Dermis microvascular lymphatic vessel endothelial cell (primary cell): ENCODE results near the gene FANCC. TPM values are rescaled to one million over a fixed set of nuclear protein-coding genes. Genes with fewer than 3 reads are reported as not detected.

Experiments used
- DNase-seq, 2 donors: peaks; one replicate each; pipeline versions ENCODE4 v3.0.0 to v3.0.0-alpha.2; 2010; ENCODE audit warnings: low read depth in 2 of 2
- total RNA-seq: library from RNA; depleted of rRNA; stranded (reverse); fragments of >200 nt; gene quantifications from 2 replicates; pipeline ENCODE4 v1.2.1, GENCODE V29; 2014

Gene FANCC
- total RNA-seq, 1 donor from 2014 or later, result 7.1 TPM

GRCh38 chr9:95150903-95151302, 166.6 kb downstream of the FANCC start:
- no peak for DNase-seq

GRCh38 chr9:95148208-95148520, 169.3 kb downstream of the FANCC start:
- no peak for DNase-seq

- no peak for DNase-seq
These were observed 169.9 kb downstream of the FANCC start for GRCh38 chr9:95147452-95148207.

- DNase-seq, result no peak
These were observed 173.6 kb downstream of the FANCC start for GRCh38 chr9:95143591-95144561.

GRCh38 chr9:95142728-95143127, 174.8 kb downstream of the FANCC start:
- no peak for DNase-seq

GRCh38 chr9:95142315-95142714, 175.2 kb downstream of the FANCC start:
- DNase-seq, result no peak

GRCh38 chr9:95140821-95141220, 176.7 kb downstream of the FANCC start:
- DNase-seq, result no peak

- no peak for DNase-seq
These were observed 178.4 kb downstream of the FANCC start for GRCh38 chr9:95139126-95139525.

GRCh38 chr9:95138474-95138873, 179.0 kb downstream of the FANCC start:
- DNase-seq, result peak in 1 of 2 donors; percentile 67

- no peak for DNase-seq
These were observed 179.8 kb downstream of the FANCC start for GRCh38 chr9:95137587-95138145.

GRCh38 chr9:95135756-95136155, 181.8 kb downstream of the FANCC start:
- DNase-seq, result no peak

GRCh38 chr9:95134457-95134881, 183.0 kb downstream of the FANCC start:
- DNase-seq, result no peak

GRCh38 chr9:95133325-95133705, 184.2 kb downstream of the FANCC start:
- DNase-seq, result no peak

- no peak for DNase-seq
These were observed 184.9 kb downstream of the FANCC start for GRCh38 chr9:95132366-95133324.

GRCh38 chr9:95131023-95131943, 186.2 kb downstream of the FANCC start:
- peak; percentile 16 to 60 for DNase-seq

GRCh38 chr9:95130484-95130883, 187.0 kb downstream of the FANCC start:
- DNase-seq, result no peak

- no peak for DNase-seq
These were observed 187.8 kb downstream of the FANCC start for GRCh38 chr9:95129476-95130291.

GRCh38 chr9:95128177-95128524, 189.4 kb downstream of the FANCC start:
- no peak for DNase-seq
